Mesangial cell (primary cell): ENCODE results near the gene SEC31A. TPM values are rescaled to one million over a fixed set of nuclear protein-coding genes. Genes with fewer than 3 reads are reported as not detected.

Source experiments
- total RNA-seq: library from RNA; depleted of rRNA; stranded (reverse); fragments of >200 nt; gene quantifications from 2 replicates; pipeline ENCODE4 v1.2.3, GENCODE V29; 2015

Gene SEC31A
- 112 and 114 TPM in 2 replicates for total RNA-seq

GRCh38 chr4:82890901-82891706 is at the start of gene SEC31A:
Gene SEC31A, minus strand, starts transcription at chr4:82891153. Its CDS starts 9,217 bp downstream, at chr4:82881936.

GRCh38 chr4:82900411-82901182 is 9.6 kb upstream of the SEC31A start, which contains the start of gene THAP9:
Gene THAP9, plus strand, starts transcription at chr4:82900735. Its CDS starts 68 bp downstream, at chr4:82900803.

GRCh38 chr4:82798168-82799005 is 92.6 kb downstream of the SEC31A start, which contains the start of gene SCD5:
Gene SCD5, minus strand, starts transcription at chr4:82798796. Its CDS starts 259 bp downstream, at chr4:82798537.

Other genes starting within 250 kb of the SEC31A start
- gene SCD5, start 92.4 kb downstream of the SEC31A start, total RNA-seq, result 3.3 and 4.1 TPM in 2 replicates
- 1.5 TPM in 2 replicates for gene THAP9, start 9.6 kb upstream of the SEC31A start, total RNA-seq
- 5.8 and 10.3 TPM in 2 replicates for gene LIN54, start 119.7 kb upstream of the SEC31A start, total RNA-seq
- 37.0 and 40.7 TPM in 2 replicates for gene COPS4, start 144.0 kb upstream of the SEC31A start, total RNA-seq
- 0.98 and 1.3 TPM in 2 replicates for gene PLAC8, start 223.6 kb upstream of the SEC31A start, total RNA-seq